HEK293T (cell line): ENCODE data around the gene TBC1D24.
A peak's percentile ranks its signal among the peaks of the same experiment; 100 is the strongest.

ENCODE experiments used
- CTCF ChIA-PET: fragments of 350-600 bp; formaldehyde crosslinking; extraction: SDS; loops from one replicate; lab custom pipeline; 2021; ENCODE audit warnings: antibody characterized with exemption, inconsistent platforms; lab: Yijun Ruan, JAX
- POLR2A ChIA-PET: fragments of 350-600 bp; formaldehyde crosslinking; extraction: SDS; loops from one replicate; lab custom pipeline; 2020; ENCODE audit warnings: antibody characterized with exemption, inconsistent platforms; lab: Yijun Ruan, JAX
- DNase-seq: peaks from one replicate; pipeline ENCODE4 v3.0.0; 2012; ENCODE audit warnings: mixed read lengths; ENCODE audit errors: extremely low spot score
- ARNT ChIP-seq: fragments of 450-650 bp; IDR thresholded peaks from 2 replicates; pipeline ENCODE4 v1.6.1; 2017; ENCODE audit warnings: mild to moderate bottlenecking
- BHLHE40 ChIP-seq: fragments of 450-650 bp; IDR thresholded peaks from 2 replicates; pipeline ENCODE4 v1.6.1; 2016; ENCODE audit warnings: mild to moderate bottlenecking, moderate library complexity, borderline replicate concordance
- CTBP1 ChIP-seq: fragments of 450-650 bp; IDR thresholded peaks from 2 replicates; pipeline ENCODE4 v1.6.1; 2016; ENCODE audit warnings: borderline replicate concordance
- ELF4 ChIP-seq: fragments of 450-650 bp; IDR thresholded peaks from 2 replicates; pipeline ENCODE4 v1.6.1; 2017; ENCODE audit warnings: antibody characterized with exemption
- FOXA1 ChIP-seq: fragments of 450-650 bp; IDR thresholded peaks from 2 replicates; pipeline ENCODE4 v1.6.1; 2016; ENCODE audit warnings: mild to moderate bottlenecking
- FOXK2 ChIP-seq: fragments of 450-650 bp; IDR thresholded peaks from 2 replicates; pipeline ENCODE4 v1.6.1; 2016; ENCODE audit warnings: mild to moderate bottlenecking
- FOXM1 ChIP-seq: fragments of 450-650 bp; IDR thresholded peaks from 2 replicates; pipeline ENCODE4 v1.6.1; 2017; ENCODE audit warnings: mild to moderate bottlenecking, borderline replicate concordance
- HDGF ChIP-seq: fragments of 450-650 bp; IDR thresholded peaks from 2 replicates; pipeline ENCODE4 v1.6.1; 2017; ENCODE audit warnings: antibody characterized with exemption, borderline replicate concordance
- L3MBTL2 ChIP-seq: fragments of 450-650 bp; conservative IDR thresholded peaks from 2 replicates; pipeline ENCODE4 v1.6.1; 2016; ENCODE audit warnings: mild to moderate bottlenecking
- LEF1 ChIP-seq: fragments of 450-650 bp; IDR thresholded peaks from 2 replicates; pipeline ENCODE4 v1.6.1; 2017; ENCODE audit warnings: mild to moderate bottlenecking, borderline replicate concordance
- NFRKB ChIP-seq: fragments of 450-650 bp; IDR thresholded peaks from 2 replicates; pipeline ENCODE4 v1.6.1; 2016; ENCODE audit warnings: mild to moderate bottlenecking, moderate library complexity
- SP1 ChIP-seq: fragments of 450-650 bp; IDR thresholded peaks from 2 replicates; pipeline ENCODE4 v1.6.1; 2017
- SUZ12 ChIP-seq: fragments of 450-650 bp; IDR thresholded peaks from 2 replicates; pipeline ENCODE4 v1.6.1; 2016; ENCODE audit warnings: mild to moderate bottlenecking
- TARDBP ChIP-seq: fragments of 450-650 bp; IDR thresholded peaks from 2 replicates; pipeline ENCODE4 v1.6.1; 2016
- ZNF384 ChIP-seq: fragments of 450-650 bp; IDR thresholded peaks from 2 replicates; pipeline ENCODE4 v1.6.1; 2016
- TF ChIP-seq, protein P1 (sequence below): fragments of 450-650 bp; IDR thresholded peaks from 2 replicates; pipeline ENCODE4 v1.6.1; 2016

The TBC1D24 gene

DNA sequence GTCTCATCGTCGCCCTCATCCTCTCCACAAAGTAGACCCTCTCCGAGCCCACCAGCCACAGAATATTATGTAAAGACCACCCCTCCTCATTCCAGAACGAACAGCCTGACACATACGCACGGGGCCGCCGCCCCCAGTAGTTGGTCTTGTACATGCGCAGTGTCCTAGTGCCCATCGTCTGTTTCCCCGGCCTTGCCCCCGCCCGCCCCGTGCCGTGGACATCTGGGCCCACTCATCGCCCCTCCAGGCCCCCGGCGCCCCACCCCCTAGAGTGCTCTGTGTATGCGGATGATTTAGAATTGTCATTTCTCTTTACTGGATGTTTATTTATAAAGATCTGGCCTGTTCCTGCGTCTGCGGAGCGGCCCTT, 44.8 kb downstream of the TBC1D24 start:
- POLR2A ChIA-PET: interaction anchor here (0.9 to 1.8 kb wide), 6 partner anchors 9 to 83 kb away, joined by 3 to 8 read pairs (median 5); partner anchors contain the start of gene CEMP1
- no peak for DNase-seq
- CTCF ChIA-PET: interaction anchor here (0.6 kb wide), 1 partner anchor 211 kb away, joined by 4 read pairs; no protein-coding TSS in a partner anchor
- TF ChIP-seq SP1 (no peak), ZNF384 (no peak), TARDBP (no peak), FOXK2 (no peak)

DNA sequence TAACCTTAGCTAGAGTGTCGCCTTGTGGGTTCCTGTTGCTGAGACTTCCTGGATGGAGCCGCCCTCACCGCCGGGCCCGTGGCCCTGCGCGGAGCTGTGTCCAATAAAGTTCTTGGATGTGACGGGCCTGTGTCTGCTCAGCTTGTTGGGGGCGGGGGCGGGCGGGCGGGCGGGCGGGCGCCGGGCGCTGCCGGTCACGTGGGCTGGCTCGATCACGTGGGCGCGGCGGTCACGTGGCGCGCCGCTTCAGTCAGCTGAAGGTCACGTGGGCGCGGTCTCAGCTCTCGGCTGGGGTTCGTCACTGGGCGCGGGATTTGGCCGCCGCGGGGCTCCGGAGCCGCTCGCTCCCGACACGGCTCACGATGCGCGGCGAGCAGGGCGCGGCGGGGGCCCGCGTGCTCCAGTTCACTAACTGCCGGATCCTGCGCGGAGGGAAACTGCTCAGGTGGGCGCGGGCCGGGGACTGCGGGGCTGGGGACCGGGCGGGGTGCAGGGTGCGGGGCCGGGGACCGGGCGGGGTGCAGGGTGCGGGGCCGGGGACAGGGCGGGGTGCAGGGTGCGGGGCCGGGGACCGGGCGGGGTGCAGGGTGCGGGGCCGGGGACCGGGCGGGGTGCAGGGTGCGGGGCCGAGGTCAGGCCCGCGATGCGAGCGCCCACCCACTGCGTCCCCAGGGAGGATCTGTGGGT, 45.3 kb downstream of the TBC1D24 start, which contains the start of gene AMDHD2:
TSS of gene AMDHD2 (plus strand) at position 275 of the 687 bp plus-strand sequence. CDS start at position 363, 88 bp downstream.
- POLR2A ChIA-PET: interaction anchor here (0.9 to 1.8 kb wide), 7 partner anchors 9 to 241 kb away, joined by 3 to 8 read pairs (median 5); partner anchors contain the start of gene CEMP1
- CTCF ChIA-PET: interaction anchor here (0.6 kb wide), 1 partner anchor 210 kb away, joined by 4 read pairs; no protein-coding TSS in a partner anchor
- peak; percentile 90 for DNase-seq
- TF ChIP-seq CTBP1 (no peak), FOXA1 (no peak), FOXK2 (no peak), NFRKB (no peak), L3MBTL2 (no peak), HDGF (no peak)
- TF ChIP-seq, protein P1, sequence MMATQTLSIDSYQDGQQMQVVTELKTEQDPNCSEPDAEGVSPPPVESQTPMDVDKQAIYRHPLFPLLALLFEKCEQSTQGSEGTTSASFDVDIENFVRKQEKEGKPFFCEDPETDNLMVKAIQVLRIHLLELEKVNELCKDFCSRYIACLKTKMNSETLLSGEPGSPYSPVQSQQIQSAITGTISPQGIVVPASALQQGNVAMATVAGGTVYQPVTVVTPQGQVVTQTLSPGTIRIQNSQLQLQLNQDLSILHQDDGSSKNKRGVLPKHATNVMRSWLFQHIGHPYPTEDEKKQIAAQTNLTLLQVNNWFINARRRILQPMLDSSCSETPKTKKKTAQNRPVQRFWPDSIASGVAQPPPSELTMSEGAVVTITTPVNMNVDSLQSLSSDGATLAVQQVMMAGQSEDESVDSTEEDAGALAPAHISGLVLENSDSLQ: no peak

DNA sequence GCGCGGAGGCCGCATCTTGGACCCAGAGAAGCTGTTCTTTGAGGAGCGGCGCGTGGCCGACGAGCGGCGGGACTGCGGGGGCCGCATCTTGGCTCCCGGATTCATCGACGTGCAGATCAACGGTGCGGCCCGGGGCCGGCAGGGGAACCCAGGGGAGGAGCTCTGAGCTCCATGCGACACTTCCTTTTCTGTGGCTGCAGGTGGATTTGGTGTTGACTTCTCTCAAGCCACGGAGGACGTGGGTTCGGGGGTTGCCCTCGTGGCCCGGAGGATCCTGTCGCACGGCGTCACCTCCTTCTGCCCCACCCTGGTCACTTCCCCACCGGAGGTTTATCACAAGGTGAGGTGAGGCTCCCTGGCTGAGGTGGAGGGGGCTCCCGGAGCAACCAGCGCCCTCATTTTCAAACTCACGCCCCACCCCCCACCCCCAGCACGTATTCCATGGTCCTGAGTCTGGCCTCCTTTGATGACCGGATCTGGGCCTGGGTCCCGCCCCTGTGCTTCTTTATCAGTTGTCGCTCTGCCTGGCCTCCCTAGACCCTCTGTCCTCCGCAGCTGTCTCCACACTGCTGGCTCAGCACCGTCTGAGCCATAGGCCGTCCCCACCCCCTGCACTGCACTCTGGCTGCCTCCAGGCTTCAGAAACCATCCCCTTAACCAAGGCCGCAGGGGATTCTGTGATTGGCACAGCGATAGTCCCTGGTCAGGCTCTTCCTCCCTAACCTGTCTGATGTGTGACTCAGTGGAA, 46.0 kb downstream of the TBC1D24 start:
- CTCF ChIA-PET: no interaction called here
- TF ChIP-seq CTBP1: no peak
- TF ChIP-seq, protein P1: peak; percentile 38; the same call in 1 of the 2 replicates
- POLR2A ChIA-PET: interaction anchor here (0.9 to 1.8 kb wide), 7 partner anchors 8 to 242 kb away, joined by 3 to 8 read pairs (median 5); partner anchors contain the start of gene CEMP1
- DNase-seq: no peak

DNA sequence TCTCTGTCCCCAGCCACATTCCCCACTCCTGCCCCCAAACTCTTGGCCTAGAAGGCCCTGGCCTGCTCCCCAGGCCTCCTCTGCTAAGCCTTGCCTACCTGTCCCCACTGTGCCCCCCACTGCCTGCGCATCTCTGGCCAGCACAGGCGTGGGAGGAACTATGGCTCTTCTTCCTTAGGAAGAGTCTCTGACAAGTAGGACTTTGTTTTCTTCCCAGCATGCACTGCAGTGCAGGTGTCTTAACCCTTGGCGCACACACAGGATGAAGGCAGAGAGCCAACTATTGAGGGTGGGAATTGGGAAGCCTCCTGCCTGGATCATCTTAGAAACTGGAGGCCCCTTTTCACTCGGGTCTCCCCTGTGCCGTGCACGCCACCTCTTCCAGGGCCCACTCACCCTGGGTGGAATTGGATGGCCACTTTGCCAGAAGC, 48.9 kb downstream of the TBC1D24 start:
- ChIA-PET CTCF (no interaction called here), POLR2A (no interaction called here)
- no peak for DNase-seq
- TF ChIP-seq BHLHE40 (no peak), ZNF384 (no peak), CTBP1 (no peak), FOXM1 (no peak), FOXA1 (no peak), NFRKB (no peak), HDGF (no peak), ARNT (no peak), SP1 (no peak), FOXK2 (no peak), TARDBP (no peak), L3MBTL2 (no peak), SUZ12 (no peak), LEF1 (no peak), ELF4 (no peak)
- TF ChIP-seq, protein P1: no peak

DNA sequence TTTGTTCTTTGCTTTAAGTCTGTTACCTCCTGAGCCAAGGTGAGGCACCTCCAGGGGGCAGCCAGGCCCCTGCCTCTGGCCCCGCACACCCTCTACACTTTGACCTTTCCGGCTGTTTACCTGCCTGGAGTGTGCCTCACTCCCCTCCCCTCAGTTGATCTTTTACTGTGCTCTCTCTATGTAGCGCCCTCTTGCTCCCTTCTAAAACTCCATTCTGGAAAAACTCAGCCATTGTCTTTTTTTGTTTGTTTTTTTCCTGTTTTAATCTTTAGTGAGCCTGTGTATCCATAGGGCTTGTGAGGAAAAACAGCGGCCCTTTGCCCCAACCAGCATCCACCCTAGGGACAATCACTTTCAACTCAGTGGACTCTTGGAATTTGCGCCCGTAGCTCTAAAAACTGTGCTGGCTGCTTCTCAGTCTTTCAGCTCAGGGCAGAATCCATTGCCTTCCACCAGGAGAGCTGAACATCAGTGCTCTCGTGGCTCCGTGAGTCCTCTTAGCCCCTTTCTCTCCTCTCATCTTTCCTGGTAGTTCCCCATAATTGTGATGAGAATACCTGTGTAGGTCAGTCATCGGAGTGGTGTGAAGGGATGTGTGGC, 49.5 kb downstream of the TBC1D24 start:
- TF ChIP-seq ARNT: no peak
- no peak for TF ChIP-seq FOXM1
- TF ChIP-seq HDGF: no peak
- no peak for TF ChIP-seq LEF1
- TF ChIP-seq, protein P1: no peak
- TF ChIP-seq ELF4: no peak
- no peak for TF ChIP-seq FOXA1
- TF ChIP-seq CTBP1: no peak
- TF ChIP-seq L3MBTL2: no peak
- TF ChIP-seq NFRKB: no peak
- TF ChIP-seq BHLHE40: no peak
- TF ChIP-seq SP1: no peak
- no peak for TF ChIP-seq FOXK2
- no peak for TF ChIP-seq ZNF384
- TF ChIP-seq TARDBP: no peak
- TF ChIP-seq SUZ12: no peak
- ChIA-PET CTCF (no interaction called here), POLR2A (no interaction called here)
- DNase-seq: no peak
